GM21515 (cell line): ENCODE results near the gene TBC1D16.

Experiments used
- ATAC-seq: cut with Tn5 transposase; IDR thresholded peaks from one replicate; pipeline ENCODE4 v1.9.1; 2021; ENCODE audit not compliant: unreplicated experiment

The TBC1D16 gene

DNA sequence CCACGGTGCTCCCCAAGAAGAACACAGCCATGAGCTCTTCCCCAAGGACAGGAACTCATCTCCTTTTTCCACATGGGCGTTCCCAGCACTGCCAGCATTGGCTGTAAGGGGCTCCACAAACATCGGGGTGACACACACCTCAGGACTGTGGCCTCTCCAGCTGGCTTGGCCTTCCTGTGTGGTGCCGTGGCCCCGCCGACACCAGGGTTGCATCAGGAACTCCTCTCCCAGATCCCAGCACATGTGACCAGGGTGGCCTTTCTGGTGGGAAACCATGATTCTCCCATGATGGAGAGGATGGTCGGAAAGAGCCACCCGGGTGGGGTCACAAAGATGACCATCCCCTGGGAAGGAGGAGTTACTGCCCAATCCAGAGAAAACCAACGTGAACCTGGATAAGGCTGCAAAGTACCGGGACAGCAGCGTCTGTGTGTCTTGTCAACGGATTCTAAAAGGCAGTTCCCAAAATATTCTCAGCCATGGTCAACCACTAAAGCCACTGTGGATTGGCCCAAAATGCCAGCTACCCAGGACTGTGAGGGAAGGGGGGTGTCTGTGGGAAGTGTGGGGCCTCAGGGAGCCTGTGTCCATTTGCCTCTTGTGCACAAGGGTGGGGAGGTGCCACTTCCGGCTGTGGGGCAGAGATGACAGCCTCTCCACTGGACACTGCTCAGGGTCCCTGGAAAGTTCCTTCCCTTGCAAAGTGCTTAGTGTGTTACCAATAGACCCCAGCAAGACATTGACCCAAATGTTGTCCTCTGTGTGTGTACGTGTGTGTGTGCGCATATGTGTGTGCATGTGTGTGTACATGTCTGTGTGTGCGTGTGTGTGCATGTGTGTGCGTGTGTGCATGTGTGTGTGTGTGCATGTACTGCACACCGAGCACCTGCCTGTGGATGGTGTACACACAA, 118.4 kb downstream of the TBC1D16 start:
- no peak for ATAC-seq

DNA sequence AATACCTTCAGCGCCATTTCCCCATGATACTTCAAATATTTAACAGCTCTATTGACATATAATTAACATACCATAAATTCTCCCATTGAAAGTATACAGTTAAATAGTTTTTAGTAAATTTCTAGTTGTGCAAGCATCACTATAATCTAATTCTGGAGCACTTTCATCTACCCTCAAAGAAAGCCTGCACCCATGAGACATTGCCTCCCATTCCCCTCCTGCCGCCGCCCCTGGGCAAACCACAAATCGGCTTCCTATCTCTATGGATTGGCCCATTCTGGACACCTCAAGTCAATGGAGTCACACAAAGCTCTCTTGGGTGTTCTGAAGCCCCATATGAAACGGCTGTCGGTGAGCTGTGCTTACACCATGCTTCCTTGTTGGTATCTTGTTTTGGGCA, 119.2 kb downstream of the TBC1D16 start:
- no peak for ATAC-seq

GRCh38 chr17:79915850-79916430, 119.7 kb downstream of the TBC1D16 start:
- no peak for ATAC-seq

- ATAC-seq = no peak
These were observed 120.6 kb downstream of the TBC1D16 start for GRCh38 chr17:79914813-79915740.

DNA sequence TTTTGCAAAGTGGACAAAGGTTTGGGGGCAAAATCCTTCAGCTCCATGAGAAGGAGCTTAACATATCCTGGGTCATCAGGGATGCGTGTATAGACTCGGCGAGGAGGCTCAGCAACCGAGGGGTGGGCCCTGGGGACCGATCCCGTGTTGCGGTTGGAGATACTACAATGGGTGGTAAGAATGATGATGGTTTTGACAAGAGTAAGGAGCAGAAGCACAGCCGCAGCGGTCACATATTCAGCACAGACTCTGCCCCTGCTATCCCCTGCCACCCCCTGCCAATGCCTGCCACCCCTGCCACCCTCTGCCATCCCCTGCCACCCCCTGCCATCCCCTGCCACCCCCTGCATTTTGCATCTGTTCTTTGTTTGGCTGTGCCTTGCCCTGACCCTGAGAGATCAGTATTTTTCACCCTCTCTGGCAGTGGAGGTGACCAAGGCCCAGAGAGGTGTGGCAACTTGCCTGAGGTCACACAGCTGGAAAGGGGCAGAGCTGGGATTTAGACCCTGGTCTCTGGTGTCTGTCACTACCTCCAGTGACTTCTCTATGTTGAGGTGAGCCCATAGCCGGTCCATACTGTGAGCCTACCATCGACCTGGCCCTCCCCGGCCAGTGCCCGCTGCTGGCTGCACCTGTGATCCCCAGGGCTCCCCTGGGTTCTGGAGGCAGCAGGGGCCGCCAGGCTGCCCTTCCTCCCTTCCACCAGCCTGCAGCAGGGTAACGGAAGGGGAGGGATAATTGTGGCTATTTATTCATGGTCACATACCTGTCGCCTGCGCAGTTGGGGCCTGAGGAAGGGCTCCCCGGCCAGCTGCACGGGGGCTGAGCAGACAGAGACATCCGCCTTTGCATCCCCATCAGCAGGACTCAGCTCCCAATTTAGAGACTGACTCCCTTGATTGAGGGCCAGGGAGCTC, 121.5 kb downstream of the TBC1D16 start:
- no peak for ATAC-seq

DNA sequence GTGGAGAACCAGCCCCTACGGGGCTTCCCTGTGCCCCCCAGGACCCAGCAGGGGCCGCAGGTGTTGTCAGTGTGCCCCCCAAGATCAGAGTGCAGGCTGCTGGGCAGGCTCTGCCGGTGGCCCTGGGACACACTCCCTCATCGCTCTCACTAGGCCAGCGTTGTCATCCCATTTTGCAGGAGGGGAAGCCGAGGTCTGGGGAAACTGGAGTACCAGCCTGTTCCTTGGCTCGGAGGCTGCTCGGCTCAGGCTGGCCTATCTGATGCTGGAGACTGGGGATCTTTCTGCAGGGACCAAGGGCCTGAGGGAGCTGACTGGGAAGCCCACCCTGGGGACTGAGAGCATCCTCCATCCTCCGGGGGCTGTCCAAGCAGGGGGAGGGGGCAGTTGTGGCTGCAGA, 122.2 kb downstream of the TBC1D16 start:
- no peak for ATAC-seq

GRCh38 chr17:79912552-79913330, 122.9 kb downstream of the TBC1D16 start:
- ATAC-seq = no peak

GRCh38 chr17:79911430-79912399, 124.0 kb downstream of the TBC1D16 start:
- ATAC-seq = no peak

GRCh38 chr17:79910985-79911361, 124.7 kb downstream of the TBC1D16 start:
- ATAC-seq = no peak

GRCh38 chr17:79909121-79909520, 126.6 kb downstream of the TBC1D16 start:
- ATAC-seq = no peak

- no peak for ATAC-seq
These were observed 127.8 kb downstream of the TBC1D16 start for GRCh38 chr17:79907850-79908249.

DNA sequence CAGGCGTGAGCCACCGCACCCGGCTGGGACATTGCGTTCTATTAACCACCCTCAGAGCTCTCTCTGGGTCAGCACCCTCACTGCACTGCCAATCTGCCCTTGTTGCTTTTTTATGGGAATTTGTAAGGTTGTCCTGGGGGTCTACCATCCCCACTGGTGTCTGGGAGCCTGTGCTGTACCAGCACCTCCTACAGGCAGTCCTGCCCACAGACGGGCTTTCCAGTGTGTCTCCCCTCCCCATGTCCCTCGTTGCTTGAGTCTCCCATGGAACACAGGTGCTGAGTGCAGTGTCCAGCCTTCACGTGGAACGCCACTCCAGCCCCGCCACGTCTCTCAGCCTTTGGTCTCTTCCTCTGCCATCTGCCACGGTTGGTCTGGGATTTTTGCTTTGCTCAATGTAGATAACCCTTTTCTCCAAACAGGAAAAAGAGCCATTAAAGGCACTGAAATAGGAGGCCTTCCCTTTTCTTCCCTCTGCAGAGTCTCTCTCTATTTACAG, 128.4 kb downstream of the TBC1D16 start:
- no peak for ATAC-seq

- no peak for ATAC-seq
These were observed 129.8 kb downstream of the TBC1D16 start for GRCh38 chr17:79905832-79906231.

DNA sequence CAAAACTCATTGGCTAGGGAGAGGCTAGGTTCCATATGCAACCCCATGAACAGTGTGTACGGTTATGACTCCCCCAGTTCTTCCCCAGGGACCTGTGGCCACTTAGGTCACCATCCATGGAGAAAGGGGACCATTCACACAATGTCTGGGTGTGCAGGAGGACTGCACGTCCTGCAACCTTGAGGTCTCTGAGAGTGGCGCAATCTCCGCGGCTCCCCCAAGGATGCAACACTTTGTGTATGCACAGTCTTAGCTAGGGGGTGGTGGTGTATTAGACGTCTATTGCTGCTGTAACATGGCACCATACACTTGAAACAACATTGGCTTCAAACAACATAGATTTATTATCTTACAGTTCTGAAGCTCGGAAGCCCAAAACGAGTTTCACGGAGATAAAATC, 130.8 kb downstream of the TBC1D16 start:
- no peak for ATAC-seq

DNA sequence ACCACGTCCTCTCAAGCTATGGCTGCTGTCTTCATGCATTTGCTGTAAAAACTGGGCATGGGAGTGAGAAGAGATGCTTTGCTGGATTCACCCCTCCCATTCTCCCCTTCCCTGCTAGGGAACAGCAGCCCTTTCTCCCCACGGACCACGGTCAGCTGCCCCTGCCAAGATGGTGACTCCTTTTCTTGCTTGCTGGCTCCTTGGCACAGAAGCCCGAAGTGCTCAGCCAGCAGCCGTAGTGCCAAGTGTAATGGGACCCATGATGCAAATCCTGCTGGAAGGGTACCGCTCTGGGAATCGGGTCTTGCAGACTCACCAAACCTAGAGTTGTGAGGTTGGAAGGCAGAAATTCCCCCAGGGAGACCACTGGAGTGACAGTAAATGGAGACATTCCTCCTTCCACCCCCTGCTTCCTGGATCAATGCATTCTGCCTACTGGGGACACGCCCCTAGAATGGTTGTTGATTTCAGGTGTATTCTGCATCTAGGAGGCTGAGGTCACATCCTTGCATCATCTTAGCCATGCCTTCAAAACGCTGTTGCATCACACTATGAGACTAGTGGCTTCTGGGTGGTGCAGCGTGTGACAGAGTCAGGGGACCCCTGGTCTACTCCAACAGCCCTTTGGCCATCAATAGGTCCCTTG, 133.4 kb downstream of the TBC1D16 start:
- ATAC-seq = no peak

DNA sequence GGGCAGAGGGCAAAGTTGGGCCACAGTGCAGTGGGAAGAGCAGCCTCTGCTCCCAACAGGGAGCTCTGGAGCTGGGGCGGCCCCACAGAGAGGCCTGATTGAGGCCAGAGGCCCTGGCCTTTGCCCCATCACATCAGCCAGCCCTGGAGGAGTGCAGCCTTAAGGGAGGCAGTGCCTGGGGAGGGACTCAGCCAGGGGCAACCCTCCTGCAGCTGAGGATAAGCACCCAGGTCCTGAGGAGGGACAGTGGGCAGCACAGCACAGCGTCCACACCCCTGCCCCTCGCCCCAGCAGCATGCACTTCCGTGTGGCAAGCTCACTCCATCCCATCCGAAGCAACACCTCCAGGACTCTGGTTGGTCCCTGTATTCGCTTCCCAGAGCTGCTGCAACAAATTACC, 134.5 kb downstream of the TBC1D16 start:
- no peak for ATAC-seq

- ATAC-seq = no peak
These were observed 136.1 kb downstream of the TBC1D16 start for GRCh38 chr17:79899584-79899983.
